ENCODE data around the gene SPHK2.

DNA sequence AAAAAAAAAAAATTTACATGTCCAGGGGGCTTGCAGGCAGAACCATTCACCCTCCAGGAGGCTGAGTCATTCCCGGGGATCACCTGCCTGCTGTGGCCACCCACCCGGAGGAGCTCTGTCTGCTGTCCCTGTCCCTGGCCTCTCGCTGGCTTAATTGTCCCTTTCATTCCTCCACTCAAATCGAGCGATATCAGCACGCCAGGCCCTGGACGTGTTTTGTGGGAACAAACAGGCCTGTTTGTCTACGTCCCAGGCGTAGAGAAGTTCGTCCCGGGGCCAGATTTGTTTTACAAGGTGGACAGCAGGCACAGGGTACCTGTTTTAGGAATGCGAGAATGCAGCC, 46.2 kb upstream of the SPHK2 start:
- TF ChIP-seq, protein P1, sequence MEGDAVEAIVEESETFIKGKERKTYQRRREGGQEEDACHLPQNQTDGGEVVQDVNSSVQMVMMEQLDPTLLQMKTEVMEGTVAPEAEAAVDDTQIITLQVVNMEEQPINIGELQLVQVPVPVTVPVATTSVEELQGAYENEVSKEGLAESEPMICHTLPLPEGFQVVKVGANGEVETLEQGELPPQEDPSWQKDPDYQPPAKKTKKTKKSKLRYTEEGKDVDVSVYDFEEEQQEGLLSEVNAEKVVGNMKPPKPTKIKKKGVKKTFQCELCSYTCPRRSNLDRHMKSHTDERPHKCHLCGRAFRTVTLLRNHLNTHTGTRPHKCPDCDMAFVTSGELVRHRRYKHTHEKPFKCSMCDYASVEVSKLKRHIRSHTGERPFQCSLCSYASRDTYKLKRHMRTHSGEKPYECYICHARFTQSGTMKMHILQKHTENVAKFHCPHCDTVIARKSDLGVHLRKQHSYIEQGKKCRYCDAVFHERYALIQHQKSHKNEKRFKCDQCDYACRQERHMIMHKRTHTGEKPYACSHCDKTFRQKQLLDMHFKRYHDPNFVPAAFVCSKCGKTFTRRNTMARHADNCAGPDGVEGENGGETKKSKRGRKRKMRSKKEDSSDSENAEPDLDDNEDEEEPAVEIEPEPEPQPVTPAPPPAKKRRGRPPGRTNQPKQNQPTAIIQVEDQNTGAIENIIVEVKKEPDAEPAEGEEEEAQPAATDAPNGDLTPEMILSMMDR (IDR thresholded peaks at IDR 0.05) = no peak
- no peak for TF ChIP-seq POLR2A (IDR thresholded peaks at IDR 0.05)
